ENCODE results near the gene ANKDD1B.

DNA sequence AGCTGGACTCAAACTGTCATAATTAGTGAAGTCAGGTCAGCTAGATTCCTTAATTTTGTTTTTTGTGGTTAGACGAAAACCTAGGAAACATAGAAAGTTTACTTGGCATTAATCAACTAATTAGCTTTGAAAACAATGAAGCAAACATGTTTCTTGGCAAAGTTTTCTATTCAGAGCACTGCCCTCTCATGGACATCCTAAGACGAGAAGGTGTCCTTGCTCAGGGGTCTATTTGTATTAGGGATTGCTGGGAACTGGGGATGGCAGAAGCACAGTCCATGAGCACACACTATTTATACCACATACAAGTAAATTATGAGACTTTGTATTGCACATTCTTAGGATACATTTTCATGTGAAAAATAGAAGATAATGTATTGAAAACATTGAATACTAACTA lies 56.3 kb downstream of the ANKDD1B start:
- no peak for TF ChIP-seq CTCF (IDR thresholded peaks at IDR 0.05)
- no peak for TF ChIP-seq POLR2A (IDR thresholded peaks at IDR 0.05; ENCODE audit: low read depth)

Measured in esophagus muscularis mucosa (tissue), 3 donors.